ENCODE measurements around the gene CIDEA.
"Not testable (repeated sequence)": the region's sequence is repeated elsewhere in the genome, so short reads cannot be mapped to it uniquely, and the experiment has no call there.

Gene CIDEA

GRCh38 chr18:12254136-12254819, at the start of gene CIDEA:
Gene CIDEA (plus strand): TSS chr18:12254361. CDS start chr18:12254384, 23 bp downstream.
- DNase-seq (ENCODE audit: low spot score) = no peak

- DNase-seq (ENCODE audit: low spot score) = not testable (repeated sequence)
Measured at GRCh38 chr18:12208296-12209153, 45.6 kb upstream of the CIDEA start.

DNA sequence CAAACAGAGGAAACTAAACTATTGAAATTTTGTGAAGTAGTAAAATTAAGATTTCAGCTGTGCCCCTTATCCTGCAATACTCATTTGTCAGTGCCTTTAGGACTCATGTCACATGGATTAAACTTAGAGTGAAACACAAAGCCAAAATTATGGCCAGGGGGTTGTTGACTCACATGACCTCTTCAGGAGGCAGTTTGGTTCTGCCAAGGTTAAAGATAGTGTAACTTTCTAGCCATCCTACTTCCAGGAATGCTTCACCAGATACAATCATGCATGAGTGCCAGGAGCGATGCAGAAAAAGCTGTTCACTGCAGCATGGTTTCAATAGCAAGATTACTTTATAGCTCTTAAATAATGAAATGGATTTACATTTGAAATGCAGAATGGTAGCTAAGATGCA, 41.9 kb upstream of the CIDEA start:
- not testable (repeated sequence) for DNase-seq (ENCODE audit: low spot score)

DNA sequence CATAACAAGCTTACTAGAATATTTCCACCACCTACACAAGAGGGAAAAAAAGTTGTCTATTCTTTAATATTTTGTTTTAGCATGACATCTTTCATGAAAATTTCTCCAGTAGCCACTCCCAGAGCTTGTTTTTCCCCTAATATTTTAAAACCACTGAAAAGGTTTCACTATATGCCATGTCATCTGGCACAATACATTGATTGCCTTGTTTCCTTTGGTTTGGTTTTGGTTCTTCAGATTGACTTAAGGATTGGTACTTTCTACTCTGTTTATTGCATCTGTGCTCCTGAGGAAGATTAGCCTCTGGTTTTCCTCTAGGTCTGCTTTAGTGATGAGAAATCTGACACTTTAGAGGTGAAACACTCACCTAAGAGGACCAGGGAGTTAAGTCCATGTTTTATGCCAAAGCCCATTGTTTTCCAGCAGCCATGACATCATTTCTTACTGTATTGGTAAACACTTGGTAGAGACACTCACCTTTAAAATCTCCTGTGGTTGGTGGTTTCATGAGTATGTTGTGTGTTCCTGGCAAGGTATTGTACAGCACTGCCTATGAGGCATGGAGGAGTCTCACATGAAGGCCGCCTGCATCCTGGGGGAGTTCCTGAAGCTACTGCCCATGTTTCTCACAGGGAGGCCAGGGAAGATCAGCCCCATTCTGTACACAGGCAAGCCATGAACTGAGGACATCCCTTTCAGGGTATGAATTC, 39.7 kb upstream of the CIDEA start:
- peak; percentile 62 for DNase-seq (ENCODE audit: low spot score)

DNA sequence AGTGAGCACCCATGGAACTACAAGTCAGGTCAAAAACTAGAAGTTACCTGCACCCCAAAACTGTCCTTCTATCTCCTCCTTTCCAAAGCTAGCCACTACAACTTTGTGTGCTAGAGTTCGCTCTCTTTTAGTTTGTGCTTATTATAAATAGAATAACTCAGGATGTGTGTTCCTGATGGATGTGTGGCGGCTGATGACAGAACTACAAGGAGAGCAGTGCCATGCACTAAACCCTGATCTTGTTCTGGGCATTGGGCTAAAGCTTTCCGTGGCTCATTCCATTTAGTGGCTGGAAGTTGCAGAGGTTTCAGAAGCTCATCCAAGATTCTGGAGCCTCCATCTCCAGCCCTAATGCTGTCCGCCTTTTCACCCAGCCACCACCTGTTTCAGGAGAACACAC, 37.7 kb upstream of the CIDEA start:
- not testable (repeated sequence) for DNase-seq (ENCODE audit: low spot score)

DNA sequence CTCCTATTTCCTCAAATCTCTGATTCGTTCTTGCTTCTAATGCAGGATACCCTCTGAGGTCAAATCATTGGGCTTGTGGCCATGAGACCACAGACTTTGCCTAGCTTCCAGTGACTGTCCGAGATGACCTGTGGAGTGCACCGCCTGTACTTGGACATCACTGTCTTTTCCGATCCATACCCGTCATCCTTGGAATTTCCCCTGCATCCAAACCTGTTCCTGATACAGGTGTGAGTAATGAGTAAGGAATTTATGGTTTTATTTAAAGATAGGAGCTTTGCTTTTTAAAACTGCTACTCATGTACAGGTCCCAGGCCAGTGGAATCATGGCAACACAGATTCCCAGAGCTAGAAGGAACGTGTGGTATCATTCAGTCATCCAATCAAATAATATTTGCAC, 35.6 kb upstream of the CIDEA start:
- DNase-seq (ENCODE audit: low spot score) = peak; percentile 79

DNA sequence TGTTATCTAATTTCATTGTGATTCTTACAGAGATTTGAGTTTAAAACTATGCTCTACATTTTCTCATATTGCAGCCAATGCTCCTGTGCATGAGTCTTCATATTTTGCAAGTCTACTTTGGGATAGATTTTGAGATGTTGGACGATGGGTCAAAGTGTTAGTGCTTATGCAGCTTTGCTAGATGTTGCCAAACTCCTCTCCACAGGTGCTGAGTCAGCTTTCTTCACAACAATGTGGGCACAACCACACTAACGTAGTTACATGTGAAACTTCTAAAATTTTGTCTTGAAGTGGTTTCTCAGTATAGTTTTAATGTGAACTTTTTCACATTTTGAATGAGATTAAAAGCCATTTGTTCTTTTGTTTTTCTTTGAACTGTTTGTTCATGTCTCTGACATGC, 32.1 kb upstream of the CIDEA start:
- DNase-seq (ENCODE audit: low spot score) = not testable (repeated sequence)

DNA sequence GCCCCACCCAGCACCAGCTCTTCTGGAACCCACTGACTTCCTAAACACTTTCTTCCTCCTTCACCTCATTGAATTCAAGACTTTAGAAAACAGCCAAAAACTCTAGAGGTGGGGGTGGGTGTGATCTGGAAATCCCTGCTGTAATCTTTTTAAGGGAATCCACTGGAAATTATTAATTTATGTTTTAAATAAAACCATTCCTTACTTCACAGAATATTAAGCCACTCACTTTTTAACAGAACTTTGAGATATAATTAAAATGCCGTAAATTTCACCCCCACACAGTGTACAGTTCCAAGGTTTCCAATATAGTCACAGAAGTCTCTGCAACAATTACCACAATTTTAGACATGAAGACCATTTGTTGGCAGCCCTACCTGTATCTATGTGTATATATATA, 30.8 kb upstream of the CIDEA start:
- DNase-seq (ENCODE audit: low spot score) = not testable (repeated sequence)

- not testable (repeated sequence) for DNase-seq (ENCODE audit: low spot score)
Measured at GRCh38 chr18:12226807-12227206, 27.4 kb upstream of the CIDEA start.

GRCh38 chr18:12227399-12228186, 26.6 kb upstream of the CIDEA start:
- DNase-seq (ENCODE audit: low spot score) = not testable (repeated sequence)

DNA sequence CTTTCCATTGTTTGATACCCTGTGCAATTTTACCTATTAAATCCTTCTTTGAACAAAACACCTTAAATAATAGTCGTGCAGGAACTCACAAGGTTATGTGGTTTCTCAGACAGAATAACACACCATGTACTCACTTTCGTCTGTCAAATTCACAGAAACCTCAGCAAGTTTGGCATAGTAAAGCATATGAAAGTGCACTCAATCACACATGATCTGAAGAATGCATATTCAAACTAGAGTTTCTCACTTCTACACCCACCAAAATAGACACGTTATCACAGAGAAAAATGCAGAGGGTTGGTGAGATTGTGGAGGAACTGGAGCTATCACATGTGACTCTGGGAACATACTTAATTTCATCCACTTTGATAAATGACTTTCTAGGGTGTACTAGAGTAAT, 25.9 kb upstream of the CIDEA start:
- DNase-seq (ENCODE audit: low spot score) = not testable (repeated sequence)

DNA sequence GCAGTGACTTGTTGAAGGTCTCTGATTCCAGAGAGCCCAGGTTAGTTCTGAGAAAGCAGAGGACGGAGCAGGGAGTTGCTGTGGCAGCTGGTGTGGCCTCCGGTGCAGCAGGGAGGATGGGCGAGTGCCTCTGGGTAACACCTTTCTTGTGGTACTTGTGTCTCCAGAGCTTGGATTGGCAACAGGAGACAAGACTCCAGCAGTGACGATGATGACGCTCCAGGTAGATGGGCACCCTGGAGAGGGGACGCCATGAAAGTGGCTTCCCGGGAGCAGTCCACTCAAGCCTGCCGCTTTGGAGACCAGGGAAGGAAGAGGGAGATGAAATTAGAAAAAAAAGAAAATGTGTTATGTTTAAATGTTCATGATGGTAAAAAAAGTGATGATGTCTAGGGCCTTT, 23.6 kb upstream of the CIDEA start:
- not testable (repeated sequence) for DNase-seq (ENCODE audit: low spot score)

DNA sequence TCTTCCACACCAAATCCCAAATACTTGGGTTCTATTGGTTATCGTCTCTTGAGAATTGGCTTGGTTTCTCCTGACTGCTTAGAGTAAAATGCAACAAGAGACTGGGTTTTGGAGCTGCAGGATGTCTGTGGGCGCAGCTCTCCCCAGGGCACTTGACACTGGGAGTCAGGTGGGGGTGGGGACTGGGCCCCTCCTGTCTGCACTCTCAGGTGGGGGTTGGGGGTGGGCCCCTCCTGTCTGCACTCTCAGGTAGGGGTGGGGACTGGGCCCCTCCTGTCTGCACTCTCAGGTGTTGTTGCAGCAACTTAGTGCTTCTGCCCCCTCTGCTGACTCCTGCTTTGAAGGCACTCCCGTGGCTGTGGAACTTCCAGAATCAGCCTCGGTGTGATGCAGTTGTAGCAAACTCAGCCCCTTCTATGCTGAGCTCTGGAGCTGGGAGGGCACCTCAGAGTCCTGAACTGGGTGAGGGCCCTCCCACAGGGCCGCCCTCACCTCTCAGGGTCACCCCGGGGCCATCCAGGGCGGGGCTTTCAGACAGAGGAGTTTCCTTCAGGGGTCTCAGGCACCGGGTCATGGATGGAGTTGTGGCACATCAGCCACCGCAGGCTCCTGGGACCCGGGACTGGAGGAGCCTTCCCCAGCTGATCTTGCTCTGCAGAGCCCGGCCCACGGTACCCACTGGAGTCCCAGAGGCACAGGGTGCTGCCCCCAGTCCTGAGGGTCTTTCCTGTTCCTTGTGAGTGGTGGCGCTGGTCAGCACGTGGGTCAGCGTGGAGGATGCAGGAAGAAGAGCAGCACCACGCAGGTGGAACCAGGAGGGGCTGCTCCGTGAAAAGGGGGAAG, 22.9 kb upstream of the CIDEA start:
- no peak for DNase-seq (ENCODE audit: low spot score)

DNA sequence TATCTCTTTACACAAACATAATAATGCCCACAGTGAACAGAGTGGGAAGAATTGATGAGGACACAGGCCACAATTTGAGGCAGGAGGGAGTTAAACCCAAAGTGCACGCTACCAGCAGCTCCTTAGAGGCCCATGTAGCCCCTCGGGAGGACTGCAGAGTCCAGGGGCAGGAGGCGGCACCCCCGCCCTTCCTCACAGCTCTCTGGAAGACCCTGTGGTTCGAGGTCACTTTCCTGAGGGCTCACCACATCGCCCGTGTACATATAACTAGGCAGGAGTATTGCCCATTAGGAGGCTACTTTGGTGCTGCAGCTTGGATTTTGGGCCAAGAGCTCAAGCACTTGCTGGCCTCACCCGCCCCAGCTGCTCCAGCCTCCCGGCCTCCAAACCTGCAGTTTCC, 22.2 kb upstream of the CIDEA start:
- DNase-seq (ENCODE audit: low spot score) = no peak

GRCh38 chr18:12233378-12233777, 20.8 kb upstream of the CIDEA start:
- peak; percentile 73 for DNase-seq (ENCODE audit: low spot score)

GRCh38 chr18:12234451-12235190, 19.5 kb upstream of the CIDEA start:
- no peak for DNase-seq (ENCODE audit: low spot score)

GRCh38 chr18:12236141-12236540, 18.0 kb upstream of the CIDEA start:
- no peak for DNase-seq (ENCODE audit: low spot score)

DNA sequence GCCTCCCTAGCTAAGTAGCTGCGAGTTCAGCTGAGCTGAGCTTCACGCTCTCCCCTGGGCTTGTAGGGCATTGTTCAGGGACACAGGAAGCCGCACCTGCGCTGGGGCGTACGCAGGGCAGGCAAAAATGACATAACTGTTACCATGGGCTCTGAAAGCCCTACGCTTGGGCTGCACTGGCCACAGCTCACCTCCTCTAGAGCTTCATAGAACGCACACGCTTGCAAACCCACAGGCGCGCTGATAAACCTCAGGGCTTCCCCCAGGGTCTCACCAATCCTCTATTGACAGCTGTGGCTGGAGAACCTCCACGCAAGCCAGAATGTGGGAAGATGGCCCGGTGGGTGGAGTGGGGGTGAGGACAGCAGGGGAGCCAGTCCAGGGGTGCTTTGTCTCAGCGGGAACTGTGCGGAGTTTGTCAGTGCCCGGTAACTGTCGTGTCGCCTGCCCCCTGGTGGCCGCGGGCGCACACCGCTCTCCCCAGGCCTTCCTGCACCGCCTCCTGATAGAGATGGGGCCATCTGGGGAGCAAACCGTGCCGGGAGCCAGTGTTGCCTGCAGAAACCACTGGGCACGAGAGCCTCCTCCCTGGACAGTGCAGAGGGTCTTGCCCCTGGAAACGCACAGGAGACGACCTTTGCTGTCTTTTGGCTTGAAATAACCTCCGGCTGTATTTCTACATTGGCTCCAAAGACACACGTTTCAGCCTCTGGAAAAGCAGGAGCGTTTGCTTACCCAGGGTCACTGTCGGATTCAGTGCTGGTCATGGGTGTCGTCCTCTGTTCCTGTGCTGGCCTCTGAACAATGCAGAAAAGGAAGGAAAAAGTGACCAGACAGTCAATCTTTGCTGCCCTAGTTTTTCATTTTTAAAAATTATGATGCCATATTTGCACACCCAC, 17.0 kb upstream of the CIDEA start:
- peak; percentile 61 for DNase-seq (ENCODE audit: low spot score)

- DNase-seq (ENCODE audit: low spot score) = no peak
Measured at GRCh38 chr18:12238826-12239225, 15.3 kb upstream of the CIDEA start.
